Measurements from ENCODE around the gene CFAP57.

DNA sequence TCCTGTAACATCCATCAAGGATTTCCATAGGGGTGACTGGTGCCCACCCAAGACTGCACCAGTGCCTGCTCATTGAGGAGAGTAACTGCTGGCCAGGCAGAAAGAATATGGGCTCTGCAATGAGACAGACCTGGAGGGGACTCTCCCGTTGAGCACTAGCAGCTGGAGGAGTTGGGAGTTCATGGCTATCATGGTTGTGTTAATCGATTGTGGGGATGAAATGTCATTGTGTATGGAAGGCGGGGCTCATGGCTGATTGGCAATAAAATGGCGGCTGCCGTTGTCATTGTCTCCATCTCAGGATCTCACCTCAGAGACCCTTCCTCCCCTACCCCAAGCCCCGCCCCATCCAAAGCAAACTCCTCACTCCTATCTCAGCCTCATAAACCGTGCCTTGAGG, 101.6 kb downstream of the CFAP57 start:
- TF ChIP-seq YY1 (IDR thresholded peaks at IDR 0.05; ENCODE audit: insufficient read depth, insufficient read length) (no peak), SUZ12 (IDR thresholded peaks at IDR 0.05; ENCODE audit: extremely low read depth, insufficient read depth, insufficient read length) (no peak)
